Activated effector memory CD4-positive, alpha-beta T cell treated with Interleukin-2 at 50 U/mL for 16 hours (primary cell): Measurements from ENCODE around the gene PER2.

ENCODE experiments used
- DNase-seq: peaks from one replicate; pipeline ENCODE4 v3.0.0-alpha.2; 2020

Gene PER2

GRCh38 chr2:238262496-238263122 lies 25.8 kb downstream of the PER2 start:
- DNase-seq = no peak

- DNase-seq = no peak
Measured at GRCh38 chr2:238261718-238262375, 26.6 kb downstream of the PER2 start.

- DNase-seq = no peak
Measured at GRCh38 chr2:238260883-238261282, 27.5 kb downstream of the PER2 start.

GRCh38 chr2:238259061-238260020 lies 29.1 kb downstream of the PER2 start:
- no peak for DNase-seq

- DNase-seq = no peak
Measured at GRCh38 chr2:238257786-238258700, 30.4 kb downstream of the PER2 start.

- peak; percentile 52 for DNase-seq
Measured at GRCh38 chr2:238256594-238257104, 31.8 kb downstream of the PER2 start.

- DNase-seq = no peak
Measured at GRCh38 chr2:238256111-238256510, 32.3 kb downstream of the PER2 start.

- DNase-seq = no peak
Measured at GRCh38 chr2:238255636-238256035, 32.8 kb downstream of the PER2 start.

- no peak for DNase-seq
Measured at GRCh38 chr2:238255151-238255551, 33.3 kb downstream of the PER2 start.

GRCh38 chr2:238254095-238254723 lies 34.2 kb downstream of the PER2 start:
- no peak for DNase-seq

GRCh38 chr2:238252766-238253630 lies 35.4 kb downstream of the PER2 start:
- no peak for DNase-seq

- no peak for DNase-seq
Measured at GRCh38 chr2:238251986-238252385, 36.4 kb downstream of the PER2 start.

- no peak for DNase-seq
Measured at GRCh38 chr2:238251331-238251730, 37.1 kb downstream of the PER2 start.

- no peak for DNase-seq
Measured at GRCh38 chr2:238250896-238251295, 37.5 kb downstream of the PER2 start.

- no peak for DNase-seq
Measured at GRCh38 chr2:238247841-238248453, 40.5 kb downstream of the PER2 start.

- DNase-seq = no peak
Measured at GRCh38 chr2:238247002-238247822, 41.2 kb downstream of the PER2 start.

- no peak for DNase-seq
Measured at GRCh38 chr2:238244151-238244550, 44.3 kb downstream of the PER2 start.

GRCh38 chr2:238243496-238244076 lies 44.8 kb downstream of the PER2 start:
- no peak for DNase-seq
